NCI-H510A (cell line): Measurements from ENCODE around the gene NFIA.
A peak's percentile ranks its signal among the peaks of the same experiment; 100 is the strongest.

Experiments used
- DNase-seq: peaks from one replicate; lab custom pipeline; 2025; lab: John Stamatoyannopoulos, UW

The NFIA gene

DNA sequence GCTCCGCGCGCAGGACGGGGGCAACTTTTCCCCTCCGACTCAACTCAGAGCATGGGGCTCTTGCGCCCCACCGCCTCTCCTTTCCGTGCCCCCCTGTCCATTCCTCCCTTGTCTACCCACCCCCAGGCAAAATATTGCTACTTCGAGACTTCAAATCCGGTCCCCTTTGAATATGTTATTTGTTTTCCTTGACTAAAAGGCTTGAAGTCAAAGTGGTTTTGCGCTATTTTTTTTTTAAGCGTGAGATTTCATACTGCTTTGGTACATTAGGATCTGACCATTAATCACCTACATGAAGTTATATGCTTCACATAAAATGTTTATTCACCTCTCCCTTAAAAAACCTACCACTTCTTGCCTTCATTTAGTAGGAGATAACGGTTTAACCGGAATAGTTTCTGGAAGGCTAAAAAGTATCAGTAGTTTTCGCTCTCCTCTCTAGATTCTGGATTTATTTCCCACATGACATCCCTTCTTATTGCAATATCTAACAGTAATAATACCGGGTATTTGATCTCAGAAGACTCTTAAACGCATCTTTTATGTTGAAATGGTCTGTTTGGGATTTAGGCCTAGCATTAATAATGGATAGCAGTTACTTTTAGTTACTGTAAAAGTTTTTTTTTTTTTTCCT, 1.6 kb downstream of the NFIA start:
- DNase-seq: no peak

DNA sequence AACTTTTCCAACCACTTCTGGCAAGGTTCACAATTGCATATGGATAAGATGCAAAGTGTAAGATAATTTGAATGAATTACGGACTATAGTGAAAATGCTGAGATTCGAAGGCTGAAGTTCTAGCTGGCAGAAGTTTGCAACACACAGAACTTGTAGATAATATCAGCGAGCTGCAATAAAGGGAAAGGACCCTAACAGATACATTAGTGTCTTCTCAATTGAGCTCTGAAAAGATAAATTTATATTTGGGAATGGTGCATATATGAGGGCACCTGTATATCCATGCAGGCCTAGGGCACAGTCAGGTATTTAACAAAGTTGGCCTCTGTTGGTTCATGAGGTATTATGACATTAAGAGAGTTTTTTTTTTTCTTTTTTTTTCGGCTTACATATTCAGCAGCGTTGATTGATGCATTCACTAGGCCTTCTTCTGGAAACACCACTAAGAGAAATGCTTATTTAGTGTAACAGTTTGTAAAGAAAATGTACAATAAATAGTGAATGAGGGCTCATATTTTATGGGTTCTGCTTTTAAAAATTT, 2.2 kb downstream of the NFIA start:
- no peak for DNase-seq

DNA sequence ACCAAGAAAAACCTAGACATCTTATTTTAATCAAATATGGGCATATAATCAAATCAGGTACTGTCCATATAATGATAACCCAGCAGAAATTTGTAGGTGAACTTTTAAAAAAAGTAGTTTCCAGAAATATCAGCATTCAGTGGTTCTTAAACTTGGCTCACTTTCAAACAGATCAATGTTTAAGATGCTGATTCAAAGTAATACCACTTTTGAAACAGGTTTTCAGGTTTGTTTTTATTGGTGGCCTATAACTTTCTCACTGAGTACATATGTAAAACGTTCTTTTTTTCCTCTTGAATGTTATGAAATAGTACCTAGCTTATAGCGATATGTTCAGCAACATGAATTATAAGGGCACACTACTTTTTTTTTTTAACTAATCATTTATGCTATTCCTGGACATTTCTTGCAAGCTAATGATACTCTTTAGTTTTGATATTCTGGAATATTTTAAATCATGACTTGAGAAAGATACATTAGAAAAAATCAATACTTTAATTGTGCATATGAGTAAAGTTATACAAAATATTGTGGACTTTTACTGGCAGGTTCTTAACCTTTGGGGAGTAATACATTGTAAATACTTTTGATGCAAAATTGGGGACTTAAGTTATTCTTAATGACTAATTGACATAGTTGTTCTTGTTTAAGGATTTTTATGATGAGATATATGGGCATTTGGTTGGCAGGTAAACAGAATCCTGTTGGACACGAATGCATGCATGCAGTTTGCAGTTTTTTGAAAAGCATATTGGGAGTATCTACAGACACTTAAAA, 3.0 kb downstream of the NFIA start:
- DNase-seq: no peak

DNA sequence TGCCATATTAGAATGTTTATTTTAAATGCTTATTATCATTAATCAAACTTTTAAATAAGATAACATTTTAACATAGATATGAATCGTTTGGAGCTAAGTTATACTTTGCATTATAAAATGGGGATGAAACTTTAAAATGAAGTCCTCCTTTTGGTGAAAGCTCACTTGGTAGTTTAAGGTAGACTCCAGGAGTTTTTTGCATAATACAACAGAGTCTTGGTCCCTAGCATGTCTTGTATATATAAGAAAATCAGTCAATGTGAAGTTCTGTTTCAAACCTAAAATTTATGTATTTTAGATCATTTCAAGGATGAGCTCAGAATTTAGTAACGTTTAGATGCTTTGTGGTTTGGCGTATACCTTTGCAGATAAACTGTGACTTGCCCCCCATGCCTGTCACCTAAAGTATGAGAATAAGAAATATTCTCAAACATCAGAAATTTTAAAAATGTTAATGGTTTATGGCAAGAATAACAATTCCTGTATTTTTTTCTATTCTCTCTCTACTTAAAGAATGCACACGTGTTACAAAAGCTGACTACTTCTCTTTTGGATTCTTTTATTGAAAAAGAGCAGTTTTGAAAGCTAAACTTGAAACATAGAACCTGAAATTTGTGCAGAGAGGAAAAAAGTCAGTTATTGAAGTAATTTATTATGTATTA, 3.8 kb downstream of the NFIA start:
- DNase-seq: no peak

DNA sequence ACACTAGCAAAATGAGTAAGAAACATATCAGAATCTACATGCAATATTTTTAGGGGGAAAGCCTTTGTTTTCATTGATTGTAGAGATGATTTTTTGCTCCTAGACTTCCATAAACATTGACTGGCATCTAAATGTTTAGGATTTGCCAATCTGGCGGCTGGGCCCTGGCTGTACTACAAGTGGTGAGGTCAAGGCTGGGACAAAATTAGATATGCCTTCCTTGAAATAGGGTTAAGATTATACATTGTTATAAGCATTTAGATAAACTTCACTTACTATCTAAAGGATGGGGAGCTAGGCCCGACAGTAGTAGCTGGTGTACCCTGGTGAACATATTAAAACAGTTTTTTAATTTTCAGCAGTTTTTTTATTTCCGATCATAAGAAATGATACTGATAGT, 5.2 kb downstream of the NFIA start:
- DNase-seq: no peak

DNA sequence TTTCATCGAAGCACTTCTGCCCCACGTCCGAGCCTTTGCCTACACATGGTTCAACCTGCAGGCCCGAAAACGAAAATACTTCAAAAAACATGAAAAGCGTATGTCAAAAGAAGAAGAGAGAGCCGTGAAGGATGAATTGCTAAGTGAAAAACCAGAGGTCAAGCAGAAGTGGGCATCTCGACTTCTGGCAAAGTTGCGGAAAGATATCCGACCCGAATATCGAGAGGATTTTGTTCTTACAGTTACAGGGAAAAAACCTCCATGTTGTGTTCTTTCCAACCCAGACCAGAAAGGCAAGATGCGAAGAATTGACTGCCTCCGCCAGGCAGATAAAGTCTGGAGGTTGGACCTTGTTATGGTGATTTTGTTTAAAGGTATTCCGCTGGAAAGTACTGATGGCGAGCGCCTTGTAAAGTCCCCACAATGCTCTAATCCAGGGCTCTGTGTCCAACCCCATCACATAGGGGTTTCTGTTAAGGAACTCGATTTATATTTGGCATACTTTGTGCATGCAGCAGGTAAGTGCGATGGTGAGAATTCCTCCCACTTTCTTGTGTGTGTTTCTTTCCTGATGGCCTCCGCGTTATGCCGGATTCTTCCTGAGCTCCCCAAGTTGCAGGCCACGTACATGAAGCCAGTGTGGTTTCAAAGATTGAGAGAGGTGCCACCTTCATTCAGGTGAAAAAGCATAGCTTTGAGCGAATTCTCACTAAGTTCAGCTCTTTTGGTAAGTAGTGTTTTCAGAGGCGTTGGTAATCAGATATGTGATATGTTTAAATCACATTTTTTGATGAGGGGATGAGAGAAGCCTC, 6.0 kb downstream of the NFIA start:
- DNase-seq: no peak

DNA sequence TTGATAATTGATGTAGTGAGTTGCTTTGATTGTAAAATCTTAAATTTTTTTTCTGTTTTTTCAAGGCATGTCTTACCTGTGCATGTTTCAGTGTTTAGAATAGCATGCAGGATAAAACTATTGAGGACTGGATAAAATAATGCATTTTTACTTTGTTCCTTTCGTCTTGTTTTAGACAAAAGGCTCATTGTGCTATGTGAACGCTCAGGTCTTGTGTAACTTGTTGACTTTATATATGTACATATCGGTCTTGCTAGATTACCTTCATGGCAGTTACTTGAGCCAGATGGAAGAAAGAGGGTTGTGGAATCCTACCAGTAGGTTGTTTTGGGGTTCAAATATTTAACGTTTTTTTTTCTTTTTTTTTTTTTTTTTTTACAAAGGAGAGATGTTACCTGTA, 7.0 kb downstream of the NFIA start:
- no peak for DNase-seq

DNA sequence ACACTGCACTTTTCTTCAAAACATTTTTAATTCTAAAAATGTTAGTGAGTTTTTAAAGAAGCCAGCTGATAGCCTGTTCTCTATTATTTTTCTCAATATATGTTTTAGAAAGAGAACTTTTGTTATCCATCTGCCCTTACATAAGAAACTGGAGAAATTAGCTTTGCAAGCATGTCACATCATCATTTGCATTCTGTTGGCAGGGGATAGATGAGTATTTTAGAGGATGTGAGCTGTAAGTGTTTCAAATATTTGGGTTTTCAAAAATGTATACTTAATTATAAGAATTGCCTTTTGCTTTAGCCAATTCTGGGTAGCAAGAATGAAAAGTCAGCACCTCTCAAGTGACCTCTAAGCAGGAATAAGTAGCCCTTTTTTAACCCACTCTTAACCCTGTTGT, 7.4 kb downstream of the NFIA start:
- no peak for DNase-seq

DNA sequence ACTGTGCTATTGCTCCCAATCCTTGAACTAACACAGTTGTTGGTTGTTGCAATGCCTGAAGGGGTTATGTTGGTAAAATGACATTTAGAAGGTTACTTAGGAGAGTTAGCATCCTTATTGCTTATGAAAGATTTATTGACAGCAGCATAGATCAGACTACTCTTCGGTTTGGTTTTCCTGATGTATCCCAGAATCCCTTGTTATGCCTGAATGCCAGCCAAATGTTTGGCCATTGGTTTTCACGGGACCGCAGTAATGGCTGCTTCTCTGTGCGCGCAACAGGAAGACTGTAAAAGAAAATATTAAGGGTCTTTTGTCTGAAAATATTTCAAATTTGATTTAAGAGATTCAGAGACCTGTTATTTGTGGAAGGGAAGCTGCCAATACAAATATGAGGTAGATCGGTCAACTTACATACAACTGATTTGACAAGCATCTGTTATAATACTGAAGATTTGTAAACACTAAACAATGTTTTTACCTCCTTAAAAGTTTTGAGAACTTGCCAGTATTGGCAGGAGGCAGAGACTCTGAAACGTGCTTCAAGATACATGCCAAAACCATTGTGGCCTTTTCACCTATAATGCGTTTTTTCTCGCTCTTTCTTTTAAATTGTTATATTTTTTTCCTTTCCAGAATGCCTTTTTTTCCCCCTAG, 8.3 kb downstream of the NFIA start:
- no peak for DNase-seq

DNA sequence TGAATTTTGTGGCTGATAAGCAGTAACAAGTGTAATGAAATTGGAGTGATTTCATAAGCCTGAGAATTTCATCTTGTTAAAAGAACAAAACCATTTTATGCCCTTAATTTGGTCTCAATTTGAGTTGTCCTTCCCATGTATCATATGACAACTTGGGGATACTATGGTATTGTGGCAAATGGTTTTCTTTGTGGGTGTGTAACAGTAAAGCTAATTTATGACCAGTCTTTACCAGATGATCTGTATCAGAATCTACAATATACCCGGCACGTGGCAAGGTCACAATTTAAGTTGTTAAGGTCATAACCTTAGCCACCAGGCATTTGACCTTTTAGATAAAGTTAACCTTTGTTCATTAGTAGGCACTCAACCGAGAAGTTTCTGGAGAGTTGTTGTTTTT, 9.1 kb downstream of the NFIA start:
- no peak for DNase-seq

DNA sequence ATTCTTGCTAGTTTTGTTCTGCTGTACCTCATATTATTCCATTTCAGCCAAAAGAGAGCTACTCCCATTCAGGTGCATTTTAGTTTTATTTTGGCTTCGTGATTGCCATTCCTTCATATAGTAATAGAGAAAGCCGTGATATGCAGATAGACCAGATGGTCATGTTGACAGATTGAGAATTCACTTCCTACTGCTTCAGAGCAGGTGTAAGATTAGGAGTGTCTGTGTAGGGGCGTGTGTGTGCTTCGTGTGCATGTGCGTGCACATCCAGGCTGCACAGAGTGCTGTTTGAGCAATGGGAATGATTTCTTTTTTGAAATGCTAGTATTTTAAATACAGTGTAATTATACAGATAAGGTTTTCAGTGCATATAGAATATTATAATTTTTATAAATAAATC, 10.3 kb downstream of the NFIA start:
- DNase-seq: peak; percentile 35

DNA sequence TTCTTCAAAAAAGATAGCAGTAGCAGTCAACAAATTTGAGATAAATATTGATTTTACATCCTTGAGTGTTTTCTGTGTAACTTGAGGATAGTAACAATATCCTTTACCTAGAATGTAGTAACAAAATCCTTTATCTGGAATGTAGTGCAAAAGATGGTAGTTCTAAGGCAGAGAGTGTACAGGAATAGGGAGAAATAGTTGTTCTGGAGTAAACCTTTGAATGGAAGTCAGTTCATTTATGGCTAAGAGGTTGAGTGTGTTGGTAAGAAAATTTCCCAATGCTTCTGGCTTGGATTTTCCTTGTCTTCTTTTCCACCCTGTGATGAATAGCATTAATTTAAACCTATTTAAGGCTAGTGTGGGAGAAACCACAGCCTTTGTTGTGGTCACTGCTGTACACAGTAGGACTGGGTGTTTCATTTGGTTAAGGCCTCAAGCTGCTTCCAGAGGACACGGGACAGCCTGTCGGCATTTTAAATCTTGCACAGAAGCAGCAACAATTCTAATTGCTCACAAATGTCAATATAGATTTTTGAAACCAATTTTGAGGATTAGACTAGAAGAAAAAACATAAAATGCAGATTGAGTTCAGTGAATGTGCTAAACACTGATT, 11.3 kb downstream of the NFIA start:
- no peak for DNase-seq

DNA sequence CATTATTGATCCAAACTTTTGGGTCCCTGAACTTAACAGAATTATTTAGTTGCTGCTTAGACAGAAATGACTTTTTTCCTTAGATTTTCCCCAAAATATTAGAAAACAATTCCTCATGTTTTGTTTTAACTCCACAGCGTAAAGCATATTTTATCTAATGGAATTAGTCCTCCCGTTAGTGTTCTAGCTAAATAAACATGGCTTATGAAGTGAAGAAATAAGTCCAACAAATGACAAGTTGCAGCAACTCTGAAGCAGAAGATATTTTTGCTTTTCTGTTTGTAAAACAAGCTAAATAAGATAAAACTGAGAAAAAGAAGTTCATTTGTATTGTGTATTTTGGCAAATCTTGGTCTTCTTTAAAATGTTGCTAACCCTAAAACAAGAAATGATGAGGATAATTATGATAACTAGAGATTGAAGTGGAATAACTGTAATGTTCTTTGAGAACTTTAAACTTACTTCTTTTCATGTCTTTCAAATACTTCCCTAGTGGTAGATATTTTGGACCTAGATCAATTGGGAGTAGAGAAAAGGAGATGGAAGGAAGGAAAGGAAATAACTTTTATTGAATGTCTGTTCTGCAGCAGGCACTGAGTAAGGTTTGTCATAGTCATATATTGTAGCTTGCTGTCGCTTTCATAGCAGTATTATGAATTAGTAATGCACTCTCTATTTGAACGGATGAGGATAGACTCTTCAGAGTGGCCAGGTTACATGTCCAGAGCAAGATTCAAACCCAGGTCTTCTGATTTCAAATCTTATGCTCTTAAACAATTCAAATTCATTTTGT, 12.5 kb downstream of the NFIA start:
- DNase-seq: no peak

DNA sequence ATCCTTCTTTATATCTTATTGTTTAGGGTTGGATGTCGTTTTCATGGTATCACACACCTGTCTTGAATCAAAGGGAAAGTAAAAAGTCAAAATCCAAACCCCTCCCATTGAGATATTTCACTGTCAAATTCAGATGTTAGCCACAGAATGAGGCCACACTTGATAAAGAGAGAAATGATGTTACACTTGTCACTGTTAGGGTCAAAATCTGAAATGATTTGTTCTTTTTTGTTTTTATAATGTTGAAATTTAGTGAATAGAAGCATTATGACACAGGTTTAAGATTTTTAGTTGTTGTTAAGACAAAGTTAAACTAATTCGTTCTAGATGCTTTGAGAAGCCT, 13.1 kb downstream of the NFIA start:
- DNase-seq: no peak

DNA sequence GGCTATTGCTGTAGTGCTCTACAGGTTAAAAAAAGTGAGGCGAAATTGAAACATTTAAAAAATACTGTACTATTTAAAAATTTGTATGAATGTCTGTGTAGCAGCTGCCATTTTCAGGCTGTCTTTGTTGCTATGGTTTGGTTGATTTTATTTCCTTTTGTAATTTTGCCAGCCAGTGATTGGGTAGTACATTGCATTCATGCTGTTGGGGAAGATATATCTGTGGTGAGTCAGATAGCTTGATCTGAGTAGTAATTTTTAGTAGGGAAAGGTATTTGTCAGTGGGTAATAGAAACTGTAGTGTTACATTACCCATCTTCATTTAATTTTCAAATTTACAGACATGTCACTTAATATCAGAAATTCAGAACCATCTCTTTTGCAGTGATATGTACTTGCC, 15.0 kb downstream of the NFIA start:
- no peak for DNase-seq

DNA sequence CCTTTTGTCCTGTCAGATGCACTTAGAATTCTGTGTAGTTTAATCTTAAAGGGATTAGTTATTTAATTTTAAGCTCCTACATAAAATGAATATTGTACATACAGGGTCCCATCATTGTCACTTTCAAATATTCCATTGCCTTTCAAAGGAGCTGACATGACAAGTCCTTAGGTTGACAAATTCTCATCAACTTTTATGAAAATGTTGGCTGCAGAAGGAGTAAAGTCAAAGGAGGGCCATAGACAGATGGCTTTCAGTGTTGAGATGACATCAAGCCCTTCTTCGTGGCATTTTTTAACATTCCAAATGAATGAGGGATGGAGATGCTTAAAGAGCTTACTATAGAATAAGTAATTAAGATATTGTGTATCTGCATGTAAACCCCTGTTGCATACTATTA, 15.4 kb downstream of the NFIA start:
- no peak for DNase-seq

DNA sequence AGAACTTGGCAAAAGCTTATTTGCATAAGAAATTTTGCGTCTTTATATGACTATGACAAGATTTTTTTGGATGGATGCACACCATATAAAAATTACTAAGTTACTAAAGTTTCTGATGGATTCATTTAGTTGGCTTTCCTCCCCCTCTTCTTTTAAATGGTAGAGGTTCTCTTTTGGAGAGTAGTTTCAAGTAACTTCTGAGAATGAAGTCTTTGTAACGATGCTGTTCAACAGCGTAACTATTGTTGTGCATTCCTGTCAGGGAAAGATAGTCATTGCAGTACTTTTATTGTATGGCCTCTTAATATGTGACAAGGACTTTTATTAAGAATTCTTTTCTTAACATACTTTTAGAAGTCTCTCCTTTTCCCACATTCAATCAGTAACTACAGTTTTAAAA, 16.0 kb downstream of the NFIA start:
- DNase-seq: no peak

DNA sequence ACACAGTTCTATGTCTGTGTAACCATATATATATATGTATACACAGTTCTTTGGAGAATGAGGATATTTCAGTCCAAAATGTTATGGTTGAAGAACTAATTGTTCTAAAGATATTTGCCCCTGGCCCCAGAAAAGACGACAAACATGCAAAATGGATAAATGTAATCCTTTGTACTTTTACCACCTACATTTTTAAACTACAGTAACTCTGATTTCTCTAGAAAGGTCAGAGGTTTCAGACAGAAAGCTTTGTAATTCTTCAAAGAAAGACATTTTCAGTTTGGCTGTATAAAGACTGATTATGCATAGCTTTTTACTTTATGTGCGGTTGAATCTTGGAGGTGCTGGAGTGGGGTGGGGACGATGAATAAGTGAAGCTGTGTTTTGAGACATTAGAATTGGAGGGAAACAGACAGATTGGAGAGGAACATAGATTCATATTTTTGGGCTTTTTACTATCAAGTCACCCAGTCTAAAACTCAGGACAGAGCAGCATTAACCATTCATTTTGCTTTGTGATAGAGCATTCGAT, 16.6 kb downstream of the NFIA start:
- DNase-seq: no peak

DNA sequence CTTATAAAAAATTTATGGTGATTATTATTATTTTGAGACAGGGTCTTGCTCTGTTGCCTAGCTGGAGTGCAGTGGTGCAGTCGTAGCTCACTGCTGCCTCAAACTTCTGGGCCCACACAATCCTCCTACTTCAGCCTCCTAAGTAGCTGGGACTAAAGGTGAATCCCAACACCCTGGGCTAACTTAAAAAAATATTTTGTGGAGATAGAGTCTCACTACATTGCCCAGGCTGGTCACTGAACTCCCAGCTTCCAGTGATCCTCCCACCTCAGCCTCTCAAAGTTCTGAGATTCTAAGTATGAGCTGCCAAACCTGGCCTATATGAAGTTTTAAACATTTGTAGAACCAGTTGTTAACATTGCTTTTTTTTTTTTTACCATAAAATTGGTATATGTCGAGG, 18.2 kb downstream of the NFIA start:
- DNase-seq: no peak

DNA sequence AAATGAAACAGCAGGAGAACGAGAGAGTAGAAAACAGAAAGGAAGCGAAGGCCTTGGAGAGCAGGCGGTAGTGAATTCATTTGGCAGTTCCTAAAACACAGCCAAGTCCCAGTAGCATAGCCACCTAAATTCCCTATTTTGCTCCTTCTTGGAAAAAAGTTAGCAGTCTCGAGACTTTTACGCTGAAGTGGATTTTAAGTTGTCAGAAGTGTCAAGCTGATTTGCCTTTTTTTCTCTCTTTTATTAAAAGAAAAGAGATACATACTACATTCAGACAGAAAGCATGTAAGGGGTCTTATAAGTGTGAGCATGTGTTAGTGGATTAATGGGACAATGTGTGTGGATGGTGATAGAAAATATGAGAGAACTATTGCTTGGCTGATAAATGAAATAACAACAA, 19.2 kb downstream of the NFIA start:
- DNase-seq: no peak
